Left renal cortex interstitium (tissue), 4 donors: Measurements from ENCODE around the gene RASD1. TPM values are rescaled to one million over a fixed set of nuclear protein-coding genes. Genes with fewer than 3 reads are reported as not detected.

Source experiments
- DNase-seq, 4 donors: peaks; one replicate each; pipeline ENCODE4 v3.0.0-alpha.2; 2013; ENCODE audit warnings: low read depth in 4 of 4, low spot score in 2 of 4, missing footprints in 1 of 4
- polyA plus RNA-seq, 4 donors: library from polyadenylated mRNA; unstranded; fragments of 120-200 nt; gene quantifications; one replicate each; pipeline ENCODE4 v1.2.1, GENCODE V29; 2013; ENCODE audit not compliant: insufficient read length in 4 of 4

RASD1 gene
- polyA plus RNA-seq, 4 donors: 0.85 to 1.3 (median 1.0) TPM

- DNase-seq: no peak
Observed at GRCh38 chr17:17511881-17512858, 16.0 kb upstream of the RASD1 start.

GRCh38 chr17:17511293-17511741 is 15.1 kb upstream of the RASD1 start:
- DNase-seq: no peak

- no peak for DNase-seq
Observed at GRCh38 chr17:17510456-17511292, 14.5 kb upstream of the RASD1 start.

- DNase-seq: no peak
Observed at GRCh38 chr17:17509601-17510425, 13.6 kb upstream of the RASD1 start.

- DNase-seq: no peak
Observed at GRCh38 chr17:17508646-17509591, 12.7 kb upstream of the RASD1 start.

- DNase-seq: no peak
Observed at GRCh38 chr17:17508019-17508535, 11.9 kb upstream of the RASD1 start.

GRCh38 chr17:17507465-17508011 is 11.3 kb upstream of the RASD1 start:
- DNase-seq: no peak

- no peak for DNase-seq
Observed at GRCh38 chr17:17506893-17507464, 10.8 kb upstream of the RASD1 start.

GRCh38 chr17:17506181-17506741 is 10.1 kb upstream of the RASD1 start:
- DNase-seq: no peak

GRCh38 chr17:17505610-17506171 is 9.5 kb upstream of the RASD1 start:
- no peak for DNase-seq

- no peak for DNase-seq
Observed at GRCh38 chr17:17505151-17505550, 9.0 kb upstream of the RASD1 start.

- no peak for DNase-seq
Observed at GRCh38 chr17:17504341-17505140, 8.3 kb upstream of the RASD1 start.

- no peak for DNase-seq
Observed at GRCh38 chr17:17503566-17504130, 7.5 kb upstream of the RASD1 start.

GRCh38 chr17:17502741-17503565 is 6.8 kb upstream of the RASD1 start:
- no peak for DNase-seq

GRCh38 chr17:17500999-17501605 is 4.9 kb upstream of the RASD1 start:
- DNase-seq: no peak
